GM19463 (cell line): ENCODE data around the gene FNBP1.
"Not testable (repeated sequence)": the region's sequence is repeated elsewhere in the genome, so short reads cannot be mapped to it uniquely, and the experiment has no call there.

Experiments
- ATAC-seq: cut with Tn5 transposase; IDR thresholded peaks from one replicate; pipeline ENCODE4 v1.9.1; 2021; ENCODE audit warnings: mild to moderate bottlenecking, moderate library complexity; ENCODE audit not compliant: unreplicated experiment

Gene FNBP1

DNA sequence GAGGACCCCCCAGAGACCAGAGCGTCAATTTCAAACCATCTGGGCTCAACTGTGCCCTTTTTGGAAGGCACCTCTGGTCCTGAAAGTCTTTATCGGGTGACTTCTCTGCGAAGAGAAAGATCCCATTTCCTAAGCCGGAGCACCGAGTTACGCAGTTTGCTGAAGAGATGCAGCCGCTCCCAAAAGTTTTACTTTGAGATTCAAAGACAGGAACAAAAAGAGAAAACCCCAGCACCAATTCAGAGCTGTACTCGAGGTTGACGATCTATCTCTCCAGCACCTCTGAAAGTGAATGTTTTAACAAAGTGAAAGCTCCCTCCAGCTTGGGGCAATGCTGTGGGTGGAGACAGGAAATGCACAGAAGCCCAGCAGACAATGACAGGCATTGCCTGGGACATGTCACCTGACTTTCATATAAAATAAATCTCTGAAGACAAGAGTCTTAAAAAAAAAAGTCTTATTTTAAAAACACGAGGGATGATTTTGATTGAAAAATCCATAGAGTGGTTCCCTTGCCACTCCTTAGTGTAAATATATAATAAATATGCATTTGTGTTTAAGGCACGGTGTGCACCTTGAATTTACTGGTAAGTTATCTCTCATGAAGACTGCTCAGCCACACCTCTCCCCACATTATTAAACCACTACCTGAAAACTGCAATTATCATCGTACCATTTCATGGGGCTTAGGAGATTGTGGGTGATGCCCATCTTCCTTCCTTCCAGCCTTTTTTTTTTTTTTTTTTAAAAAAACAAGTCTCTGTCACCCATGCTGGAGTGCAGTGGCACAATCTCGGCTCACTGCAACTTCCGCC, 79.9 kb downstream of the FNBP1 start:
- peak; percentile 83 for ATAC-seq

- no peak for ATAC-seq
These were observed 80.5 kb downstream of the FNBP1 start for GRCh38 chr9:129962451-129962864.

- ATAC-seq = no peak
These were observed 84.2 kb downstream of the FNBP1 start for GRCh38 chr9:129958796-129959195.

DNA sequence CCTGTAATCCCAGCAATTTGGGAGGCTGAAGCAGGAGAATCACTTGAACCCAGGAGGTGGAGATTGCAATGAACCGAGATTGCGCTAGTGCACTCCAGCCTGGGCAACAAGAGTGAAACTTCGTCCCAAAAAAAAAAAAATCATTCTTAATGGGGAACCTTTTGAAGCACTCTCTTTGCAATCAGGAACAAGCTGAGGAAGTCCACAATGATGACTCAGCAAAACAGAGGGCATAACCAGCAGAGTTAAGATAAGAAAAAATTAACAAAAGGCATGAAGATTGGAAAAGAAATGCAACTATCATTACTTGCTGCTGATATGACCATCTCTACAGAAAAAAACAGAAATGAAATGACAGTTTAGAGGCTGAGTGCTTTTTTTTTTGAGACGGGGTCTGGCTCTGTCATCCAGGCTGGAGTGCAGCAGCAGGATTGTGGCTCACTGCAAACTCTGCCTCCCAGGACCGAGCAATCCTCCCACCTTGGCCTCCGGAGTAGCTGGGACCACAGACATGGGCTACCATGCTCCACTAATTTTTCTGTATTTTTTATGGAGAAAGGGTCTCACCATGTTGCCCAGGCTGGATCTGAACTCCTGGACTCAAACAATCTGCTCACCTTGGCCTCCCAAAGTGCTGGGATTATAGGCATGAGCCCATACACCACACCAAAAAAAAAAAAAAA, 88.0 kb downstream of the FNBP1 start:
- ATAC-seq = no peak

- no peak for ATAC-seq
These were observed 89.3 kb downstream of the FNBP1 start for GRCh38 chr9:129953736-129954135.

DNA sequence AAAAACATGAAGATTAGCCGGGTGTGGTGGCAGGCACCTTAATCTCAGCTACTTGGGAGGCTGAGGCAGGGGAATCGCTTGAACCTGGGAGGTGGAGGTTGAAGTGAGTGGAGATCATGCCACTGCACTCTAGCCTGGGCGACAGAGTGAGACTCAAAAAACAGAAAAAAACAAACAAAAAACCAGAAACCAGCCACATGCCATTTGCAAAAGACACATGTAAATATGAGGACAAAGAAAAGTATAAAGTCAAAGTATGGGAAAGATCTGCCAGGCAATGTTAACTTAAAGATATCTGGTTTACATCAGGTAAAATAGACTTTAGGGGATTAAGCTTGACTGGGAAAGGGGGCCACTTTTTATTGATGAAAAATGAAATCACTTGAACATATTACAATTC, 90.7 kb downstream of the FNBP1 start:
- no peak for ATAC-seq

GRCh38 chr9:129949821-129950220, 93.2 kb downstream of the FNBP1 start:
- no peak for ATAC-seq

- not testable (repeated sequence) for ATAC-seq
These were observed 94.4 kb downstream of the FNBP1 start for GRCh38 chr9:129948626-129949025.

DNA sequence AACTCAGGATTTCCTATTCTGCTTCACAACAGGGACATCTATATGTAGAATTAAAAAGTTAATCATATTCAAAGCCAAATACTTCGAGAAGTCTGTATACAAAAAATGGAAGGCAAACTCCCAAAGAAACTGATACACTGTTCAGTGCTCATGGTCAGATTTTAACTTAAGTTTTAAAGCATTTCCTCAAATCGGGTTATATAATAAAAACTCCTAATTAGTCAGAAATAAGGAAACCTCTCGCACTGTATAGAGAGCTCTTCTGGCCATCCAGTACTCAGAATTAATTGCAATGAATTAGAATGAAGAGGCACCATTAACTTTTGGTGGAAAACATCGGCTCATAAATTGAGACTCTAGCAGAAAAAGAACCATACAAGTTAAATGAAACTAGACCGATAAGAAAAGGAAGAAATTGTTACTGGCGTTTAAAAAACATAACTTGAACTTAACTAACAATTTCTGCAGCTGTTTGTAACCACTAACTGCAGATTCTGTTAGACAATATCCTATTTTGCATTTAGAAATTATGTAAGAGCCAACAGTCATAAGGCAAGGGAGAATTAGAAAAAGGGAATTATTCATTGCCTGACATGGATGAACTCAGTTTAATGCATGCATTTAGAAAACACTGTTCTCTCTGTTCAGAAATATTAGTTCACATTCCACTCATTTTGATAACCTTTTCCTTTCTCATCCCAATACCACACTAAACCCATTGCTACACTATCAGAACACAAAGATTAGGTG, 96.6 kb downstream of the FNBP1 start:
- no peak for ATAC-seq

- no peak for ATAC-seq
These were observed 97.7 kb downstream of the FNBP1 start for GRCh38 chr9:129945314-129945713.

DNA sequence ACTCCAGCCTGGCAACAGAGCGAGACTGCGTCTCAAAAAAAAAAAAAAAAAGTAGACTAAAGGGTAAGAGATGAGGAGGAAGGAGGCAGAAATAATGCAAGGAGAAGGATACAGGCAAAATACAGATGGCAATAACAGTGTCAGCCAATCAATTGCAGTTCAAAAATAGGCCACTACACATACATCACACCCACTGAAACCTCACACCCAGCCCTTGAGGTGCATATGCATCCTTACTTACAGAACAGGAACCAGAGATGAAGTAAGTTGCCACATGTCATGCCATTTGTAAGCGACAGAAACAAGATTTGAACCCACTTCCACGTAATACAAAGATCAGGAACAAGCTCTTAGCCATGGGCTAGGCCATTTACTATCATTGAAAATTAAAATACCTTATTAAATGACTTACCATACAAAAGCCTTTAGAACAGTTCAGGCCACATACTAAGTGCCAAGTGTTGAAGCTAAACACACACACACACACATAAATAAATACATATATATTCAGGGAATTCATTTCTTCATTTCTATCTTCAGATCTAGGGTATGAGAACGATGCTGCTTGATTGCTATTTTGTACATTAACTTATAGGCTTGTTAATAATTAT, 98.4 kb downstream of the FNBP1 start:
- ATAC-seq = no peak

GRCh38 chr9:129939431-129939830, 103.6 kb downstream of the FNBP1 start:
- no peak for ATAC-seq

- ATAC-seq = no peak
These were observed 104.6 kb downstream of the FNBP1 start for GRCh38 chr9:129938291-129938979.

DNA sequence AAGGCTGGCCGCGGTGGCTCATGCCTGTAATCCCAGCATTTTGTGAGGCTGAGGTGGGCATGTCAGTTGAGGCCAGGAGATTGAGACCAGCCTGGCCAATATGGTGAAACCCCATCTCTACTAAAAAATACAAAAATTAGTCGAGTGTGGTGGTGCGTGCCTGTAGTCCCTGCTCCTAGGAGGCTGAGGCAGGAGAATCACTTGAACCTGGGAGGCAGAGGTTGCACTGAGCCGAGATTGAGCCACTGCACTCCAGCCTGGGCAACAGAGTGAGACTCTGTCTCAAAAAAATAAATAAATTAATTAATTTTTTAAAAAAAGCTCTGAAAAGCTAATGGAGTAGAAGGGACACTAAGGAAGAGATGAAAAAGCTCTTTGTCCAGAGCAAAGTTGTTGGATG, 105.1 kb downstream of the FNBP1 start:
- ATAC-seq = not testable (repeated sequence)

DNA sequence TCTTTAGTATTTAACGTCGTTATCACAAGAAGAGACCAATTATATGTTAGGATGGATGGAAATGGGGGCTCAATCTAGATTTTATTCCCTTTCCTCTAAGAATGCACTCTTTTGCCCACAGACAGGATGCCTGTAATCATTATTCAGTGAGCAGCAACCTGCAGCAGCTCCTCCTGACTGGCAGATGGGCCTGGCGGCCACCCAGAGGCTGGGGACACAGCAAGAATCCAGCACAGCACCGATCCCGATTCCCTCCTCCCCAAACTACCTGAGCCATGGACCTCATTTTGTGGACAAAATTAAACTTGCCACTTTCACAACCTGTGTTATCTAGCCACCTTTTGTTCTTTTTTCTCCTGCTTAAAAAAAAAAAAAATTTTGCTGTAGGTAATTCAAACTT, 106.8 kb downstream of the FNBP1 start:
- ATAC-seq = no peak

GRCh38 chr9:129934780-129935179, 108.2 kb downstream of the FNBP1 start:
- no peak for ATAC-seq

- ATAC-seq = no peak
These were observed 108.9 kb downstream of the FNBP1 start for GRCh38 chr9:129934041-129934591.

GRCh38 chr9:129933185-129934040, 109.6 kb downstream of the FNBP1 start:
- no peak for ATAC-seq
